Fibroblast of lung (primary cell): ENCODE data around the gene PTPRF.

Experiments used
- CTCF ChIP-seq, 2 donors: IDR thresholded peaks in 1 of 2; conservative IDR thresholded peaks in 1 of 2; 1 replicate in 1 of 2; 2 replicates in 1 of 2; pipeline ENCODE4 v1.5.1; 2011 to 2012; ENCODE audit warnings: low read length in 2 of 2, control low read depth in 1 of 2, inconsistent platforms in 1 of 2, low read depth in 1 of 2, mild to moderate bottlenecking in 1 of 2
- EZH2 ChIP-seq: IDR thresholded peaks from 2 replicates; pipeline ENCODE4 v1.5.1; 2012; ENCODE audit warnings: low read length, control low read depth, mild to moderate bottlenecking; ENCODE audit errors: missing control alignments

GRCh38 chr1:43577655-43578542 is 47.2 kb downstream of the PTPRF start:
- TF ChIP-seq CTCF (conservative IDR thresholded peaks at IDR 0.05 in 1 of 2, IDR thresholded peaks at IDR 0.05 in 1 of 2; ENCODE audit: low read depth in 1 of 2, low read length in 2 of 2) (no peak), EZH2 (no peak)
